ENCODE results near the gene CCDC88B.
"Not testable (repeated sequence)": the region's sequence is repeated elsewhere in the genome, so short reads cannot be mapped to it uniquely, and the experiment has no call there.

Gene CCDC88B

DNA sequence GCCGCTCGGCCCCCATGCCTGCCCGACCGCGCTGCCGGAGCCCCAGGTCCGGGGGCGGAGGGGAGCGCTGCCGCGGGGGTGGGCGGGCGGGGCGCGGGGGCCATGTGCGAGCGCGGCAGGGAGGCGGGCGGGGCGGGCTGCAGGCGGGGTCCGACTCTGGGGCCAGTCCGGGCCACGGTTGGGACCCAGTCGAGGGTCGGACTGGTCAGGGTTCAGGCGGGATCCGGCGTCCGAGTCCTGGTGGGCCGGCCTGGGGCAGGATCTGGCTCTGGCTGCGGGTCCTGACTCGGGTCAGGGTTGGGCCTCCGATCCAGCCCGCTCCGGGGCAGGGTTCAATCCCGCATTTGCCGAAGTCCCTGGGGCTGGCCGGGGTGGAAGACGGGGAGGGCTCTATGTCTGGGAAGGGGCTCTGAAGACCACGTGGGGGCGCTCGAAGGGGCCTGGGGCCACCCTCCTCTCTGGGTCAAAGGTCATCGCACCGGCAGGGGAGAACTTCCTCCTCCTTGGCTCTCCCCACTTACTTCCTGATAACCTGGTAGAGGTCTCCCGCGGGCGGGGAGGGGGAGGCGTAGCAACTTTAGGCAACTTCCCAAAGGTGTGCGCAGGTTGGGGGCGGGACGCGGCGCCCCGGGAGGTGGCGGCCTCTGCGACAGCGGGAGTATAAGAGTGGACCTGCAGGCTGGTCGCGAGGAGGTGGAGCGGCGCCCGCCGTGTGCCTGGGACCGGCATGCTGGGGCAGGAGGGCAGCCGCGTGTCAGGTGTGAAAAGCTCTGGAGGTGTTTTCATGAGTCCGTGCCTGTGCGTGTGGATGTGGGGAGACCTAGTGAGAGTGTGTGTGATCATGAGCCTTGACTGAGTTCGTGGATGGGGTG lies 34.1 kb upstream of the CCDC88B start:
- DNase-seq: peak; percentile 27

- DNase-seq: no peak
Measured at GRCh38 chr11:64306563-64306875, 33.5 kb upstream of the CCDC88B start.

GRCh38 chr11:64306876-64307622 lies 33.0 kb upstream of the CCDC88B start:
- DNase-seq: no peak

DNA sequence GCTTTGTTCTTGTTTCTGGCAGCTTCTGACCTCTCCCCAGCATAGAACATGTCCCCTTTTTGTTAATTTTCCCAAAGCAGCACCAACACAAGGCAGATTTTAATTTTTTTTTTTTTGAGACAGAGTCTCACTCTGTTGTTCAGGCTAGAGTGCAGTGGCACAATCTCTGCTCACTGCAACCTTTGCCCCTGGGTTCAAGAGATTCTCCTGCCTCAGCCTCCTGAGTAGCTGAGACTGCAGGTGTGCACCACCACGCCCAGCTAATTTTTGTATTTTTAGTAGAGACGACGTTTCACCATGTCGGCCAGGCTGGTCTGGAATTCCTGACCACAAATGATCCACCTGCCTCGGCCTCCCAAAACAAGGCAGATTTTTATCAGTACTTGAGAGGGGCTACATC lies 32.2 kb upstream of the CCDC88B start:
- DNase-seq: not testable (repeated sequence)

DNA sequence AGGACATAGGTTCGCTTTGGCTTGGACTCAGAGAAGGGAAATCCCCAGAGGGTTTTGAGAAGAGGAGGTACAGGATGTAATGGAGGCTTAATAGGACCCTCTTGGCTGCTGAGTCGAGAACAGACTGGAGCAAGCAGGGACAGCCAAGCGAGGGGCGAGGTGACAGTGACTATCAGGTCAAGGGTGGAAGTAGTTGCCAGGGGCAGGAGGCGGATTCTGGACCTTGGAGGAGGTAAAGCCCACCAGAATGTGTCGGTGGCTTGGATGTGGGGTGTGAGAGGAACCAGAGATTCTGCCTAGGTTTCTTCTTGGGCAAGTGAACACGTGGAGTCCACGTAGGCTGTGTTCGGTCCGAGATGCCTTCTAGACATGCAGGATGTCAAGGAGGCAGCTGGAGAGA lies 27.1 kb upstream of the CCDC88B start:
- no peak for DNase-seq

DNA sequence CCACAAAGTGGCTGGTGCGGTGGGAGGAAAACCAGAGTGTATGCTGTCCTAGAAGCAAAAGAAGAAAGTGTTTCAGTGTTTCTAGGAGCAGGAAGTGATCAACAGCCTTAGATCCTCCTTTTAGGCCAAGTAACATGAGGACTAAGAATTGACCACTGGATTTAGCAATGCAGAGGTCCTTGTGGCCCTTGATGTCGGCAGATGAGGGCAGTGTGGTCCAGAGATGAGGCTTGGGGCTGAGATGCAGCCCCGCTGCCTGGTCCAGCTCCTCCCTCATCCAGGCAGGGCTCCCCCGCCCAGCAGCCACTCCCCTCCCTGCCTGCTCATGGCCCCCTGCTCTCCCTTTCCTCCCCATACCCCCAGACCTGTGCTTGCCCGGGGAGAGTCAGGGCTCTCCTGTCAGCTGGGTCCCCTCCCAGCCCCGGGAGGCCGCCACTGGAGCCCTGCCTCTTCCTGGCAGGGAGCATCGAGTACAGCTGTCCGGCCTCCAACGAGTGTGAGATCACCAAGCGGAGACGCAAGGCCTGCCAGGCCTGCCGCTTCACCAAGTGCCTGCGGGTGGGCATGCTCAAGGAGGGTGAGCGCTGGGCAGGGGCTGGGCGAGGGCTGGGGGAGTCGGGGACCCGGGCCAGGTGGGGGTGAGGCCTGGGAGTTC lies 26.4 kb upstream of the CCDC88B start:
- DNase-seq: no peak

DNA sequence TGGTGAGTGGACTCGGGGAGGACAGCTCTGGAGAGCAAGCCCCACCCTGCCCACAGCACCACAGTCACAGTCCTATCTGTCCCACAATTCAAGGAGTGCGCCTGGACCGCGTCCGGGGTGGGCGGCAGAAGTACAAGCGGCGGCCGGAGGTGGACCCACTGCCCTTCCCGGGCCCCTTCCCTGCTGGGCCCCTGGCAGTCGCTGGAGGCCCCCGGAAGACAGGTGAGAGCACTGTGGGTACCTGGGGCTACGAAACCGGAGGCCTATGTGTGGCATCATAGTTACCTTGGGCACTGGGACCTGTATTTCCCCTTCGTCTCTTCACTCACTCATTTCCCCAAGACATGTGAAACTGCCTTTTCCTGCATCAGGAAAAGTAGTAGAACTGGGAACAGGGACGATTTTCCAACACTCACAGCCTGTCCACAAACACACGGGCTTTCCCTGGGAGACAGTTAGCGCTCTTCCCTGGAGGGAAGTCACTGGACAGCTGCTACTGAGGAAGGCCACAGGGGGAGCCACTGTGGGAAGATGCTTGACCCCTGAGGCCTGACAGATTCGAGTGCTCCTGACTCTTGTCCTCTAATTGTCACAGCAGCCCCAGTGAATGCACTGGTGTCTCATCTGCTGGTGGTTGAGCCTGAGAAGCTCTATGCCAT lies 25.7 kb upstream of the CCDC88B start:
- no peak for DNase-seq

DNA sequence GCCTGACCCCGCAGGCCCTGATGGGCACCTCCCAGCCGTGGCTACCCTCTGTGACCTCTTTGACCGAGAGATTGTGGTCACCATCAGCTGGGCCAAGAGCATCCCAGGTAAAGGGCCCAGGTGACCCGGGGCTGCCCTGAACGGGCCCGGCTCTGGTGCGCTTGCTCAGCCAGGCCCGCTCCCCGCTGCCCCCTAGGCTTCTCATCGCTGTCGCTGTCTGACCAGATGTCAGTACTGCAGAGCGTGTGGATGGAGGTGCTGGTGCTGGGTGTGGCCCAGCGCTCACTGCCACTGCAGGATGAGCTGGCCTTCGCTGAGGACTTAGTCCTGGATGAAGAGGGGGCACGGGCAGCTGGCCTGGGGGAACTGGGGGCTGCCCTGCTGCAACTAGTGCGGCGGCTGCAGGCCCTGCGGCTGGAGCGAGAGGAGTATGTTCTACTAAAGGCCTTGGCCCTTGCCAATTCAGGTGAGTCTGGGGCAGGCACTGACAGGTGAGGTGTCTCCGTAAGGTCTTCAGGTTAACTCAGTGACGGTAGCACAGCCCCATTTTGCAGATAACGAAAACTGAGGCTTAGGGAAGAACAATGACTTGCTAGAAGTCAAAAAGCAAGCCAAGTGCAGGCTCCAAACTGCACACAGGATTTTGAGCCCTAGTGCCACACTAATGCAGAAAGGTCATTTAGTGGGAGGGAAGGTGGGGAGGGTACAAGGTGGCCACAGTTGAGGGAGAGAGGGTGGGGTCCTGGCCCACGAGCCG lies 25.0 kb upstream of the CCDC88B start:
- no peak for DNase-seq

DNA sequence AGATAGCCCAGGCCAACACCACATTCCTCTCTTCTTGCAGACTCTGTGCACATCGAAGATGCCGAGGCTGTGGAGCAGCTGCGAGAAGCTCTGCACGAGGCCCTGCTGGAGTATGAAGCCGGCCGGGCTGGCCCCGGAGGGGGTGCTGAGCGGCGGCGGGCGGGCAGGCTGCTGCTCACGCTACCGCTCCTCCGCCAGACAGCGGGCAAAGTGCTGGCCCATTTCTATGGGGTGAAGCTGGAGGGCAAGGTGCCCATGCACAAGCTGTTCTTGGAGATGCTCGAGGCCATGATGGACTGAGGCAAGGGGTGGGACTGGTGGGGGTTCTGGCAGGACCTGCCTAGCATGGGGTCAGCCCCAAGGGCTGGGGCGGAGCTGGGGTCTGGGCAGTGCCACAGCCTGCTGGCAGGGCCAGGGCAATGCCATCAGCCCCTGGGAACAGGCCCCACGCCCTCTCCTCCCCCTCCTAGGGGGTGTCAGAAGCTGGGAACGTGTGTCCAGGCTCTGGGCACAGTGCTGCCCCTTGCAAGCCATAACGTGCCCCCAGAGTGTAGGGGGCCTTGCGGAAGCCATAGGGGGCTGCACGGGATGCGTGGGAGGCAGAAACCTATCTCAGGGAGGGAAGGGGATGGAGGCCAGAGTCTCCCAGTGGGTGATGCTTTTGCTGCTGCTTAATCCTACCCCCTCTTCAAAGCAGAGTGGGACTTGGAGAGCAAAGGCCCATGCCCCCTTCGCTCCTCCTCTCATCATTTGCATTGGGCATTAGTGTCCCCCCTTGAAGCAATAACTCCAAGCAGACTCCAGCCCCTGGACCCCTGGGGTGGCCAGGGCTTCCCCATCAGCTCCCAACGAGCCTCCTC lies 24.1 kb upstream of the CCDC88B start:
- DNase-seq: not testable (repeated sequence)

DNA sequence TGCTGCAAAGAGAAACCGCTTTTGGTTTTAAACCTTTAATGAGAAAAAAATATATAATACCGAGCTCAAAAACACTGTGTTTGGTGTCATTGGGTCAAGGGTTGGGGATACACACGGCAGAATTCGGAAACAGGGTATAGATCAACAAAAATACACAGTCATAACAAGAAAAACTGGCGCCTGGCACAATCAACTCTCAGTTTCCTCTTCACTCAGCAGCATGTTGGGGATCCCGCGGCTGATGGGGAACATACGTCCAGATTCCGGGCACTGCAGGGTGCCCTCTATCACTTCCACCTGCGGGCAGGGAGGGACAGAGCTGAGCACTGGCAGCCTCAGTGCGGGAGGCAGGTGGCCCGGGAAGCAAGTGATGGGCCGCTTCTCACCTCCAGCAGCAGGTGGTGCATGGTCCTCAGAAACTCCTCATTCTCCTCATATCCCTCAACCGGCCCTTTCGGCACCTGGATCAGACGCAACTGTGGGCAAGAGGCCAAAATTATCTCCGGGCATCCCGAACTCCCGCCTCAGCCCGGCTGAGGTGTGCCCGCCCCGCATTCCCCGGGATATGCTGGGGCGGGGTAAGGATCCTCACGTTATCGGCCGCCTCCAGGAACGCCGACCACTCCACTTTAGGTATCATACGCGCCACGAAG lies 23.2 kb upstream of the CCDC88B start:
- DNase-seq: no peak

GRCh38 chr11:64317325-64317960 lies 22.6 kb upstream of the CCDC88B start, which contains the start of gene TRMT112:
Gene TRMT112, minus strand, starts transcription at chr11:64317559. Its CDS starts 33 bp downstream, at chr11:64317526.
- DNase-seq: peak; percentile 94

DNA sequence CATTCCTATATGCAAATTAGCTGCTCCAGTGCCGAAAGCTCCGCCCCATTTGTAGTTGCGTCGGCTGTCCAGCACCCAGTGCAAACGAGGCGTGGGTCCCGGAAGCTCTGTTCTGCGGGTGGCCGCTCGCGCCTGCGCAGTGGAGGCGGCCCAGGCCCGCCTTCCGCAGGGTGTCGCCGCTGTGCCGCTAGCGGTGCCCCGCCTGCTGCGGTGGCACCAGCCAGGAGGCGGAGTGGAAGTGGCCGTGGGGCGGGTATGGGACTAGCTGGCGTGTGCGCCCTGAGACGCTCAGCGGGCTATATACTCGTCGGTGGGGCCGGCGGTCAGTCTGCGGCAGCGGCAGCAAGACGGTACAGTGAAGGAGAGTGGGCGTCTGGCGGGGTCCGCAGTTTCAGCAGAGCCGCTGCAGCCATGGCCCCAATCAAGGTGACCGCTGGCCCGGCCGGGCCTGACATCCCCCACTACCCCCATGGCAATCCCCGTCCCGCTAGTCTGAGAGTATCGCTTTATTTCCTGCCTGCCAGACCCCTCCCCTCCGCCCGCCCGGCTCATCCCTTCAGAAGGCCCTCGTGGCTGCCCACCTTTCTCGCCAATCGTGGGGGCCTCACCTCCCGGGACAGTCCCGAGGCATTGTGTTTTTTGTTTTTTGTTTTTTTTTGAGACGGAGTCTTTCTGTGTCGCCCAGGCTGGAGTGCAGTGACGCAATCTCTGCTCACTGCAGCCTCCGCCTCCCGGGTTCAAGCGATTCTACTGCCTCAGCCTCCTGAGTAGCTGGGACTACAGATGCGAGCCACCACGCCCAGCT lies 21.8 kb upstream of the CCDC88B start, which contains the start of gene PRDX5:
PRDX5 (plus strand) TSS at position 161 of the 805 bp plus-strand sequence; CDS start at position 256, 95 bp downstream.
- DNase-seq: peak; percentile 83

DNA sequence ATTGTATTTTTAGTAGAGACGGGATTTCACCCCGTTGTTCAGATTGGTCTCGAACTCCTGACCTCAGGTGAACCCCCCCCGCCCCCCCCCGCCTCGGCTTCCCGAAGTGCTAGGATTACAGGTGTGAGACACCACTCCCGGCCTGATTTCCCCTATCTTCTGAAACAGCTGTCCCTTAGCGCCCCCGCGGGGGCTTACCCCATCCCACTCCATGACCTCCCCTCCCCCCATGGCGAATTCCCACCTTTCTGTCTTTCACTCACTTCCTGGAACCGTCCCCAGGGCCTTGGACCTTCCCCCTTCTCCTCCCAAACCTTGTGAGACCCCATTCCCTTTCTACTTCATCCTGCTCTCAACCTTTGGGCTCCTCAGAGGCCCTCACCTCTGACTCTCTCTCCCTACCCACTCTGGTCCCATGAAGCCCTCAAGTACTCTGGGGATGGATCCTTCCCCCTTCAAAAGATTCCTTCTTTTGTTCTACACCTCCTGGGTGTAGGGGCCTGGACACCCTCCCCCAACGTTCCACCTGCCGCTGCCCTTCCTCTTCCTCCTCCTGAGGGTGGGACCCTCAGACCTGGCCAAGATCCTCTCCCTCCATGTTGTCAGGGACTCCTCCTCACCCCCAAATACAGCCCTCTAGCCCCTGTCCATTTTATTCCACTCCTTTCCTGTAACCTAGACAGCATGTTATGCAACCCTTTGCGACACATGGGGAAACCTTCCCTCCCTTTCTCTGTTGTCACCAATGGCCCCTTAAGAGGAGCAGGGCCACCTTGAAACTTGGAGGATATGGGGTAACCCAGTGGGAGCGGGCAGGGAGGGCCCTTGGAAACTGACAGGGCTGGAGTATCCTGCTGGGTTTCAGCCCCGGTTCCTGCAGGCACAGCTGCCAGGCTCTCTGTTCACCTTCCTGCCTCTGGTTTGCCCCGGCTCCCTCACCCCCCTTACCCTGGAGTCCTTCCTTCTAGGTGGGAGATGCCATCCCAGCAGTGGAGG lies 20.9 kb upstream of the CCDC88B start:
- DNase-seq: no peak

GRCh38 chr11:64320556-64320955 lies 19.4 kb upstream of the CCDC88B start:
- DNase-seq: no peak

GRCh38 chr11:64321026-64321425 lies 19.0 kb upstream of the CCDC88B start:
- no peak for DNase-seq

GRCh38 chr11:64321533-64321932 lies 18.5 kb upstream of the CCDC88B start:
- DNase-seq: no peak

- no peak for DNase-seq
Measured at GRCh38 chr11:64322925-64323260, 17.1 kb upstream of the CCDC88B start.

GRCh38 chr11:64323373-64323772 lies 16.6 kb upstream of the CCDC88B start:
- no peak for DNase-seq
